ENCODE data around the gene VSIG8. TPM values are rescaled to one million over a fixed set of nuclear protein-coding genes. Genes with fewer than 3 reads are reported as not detected.

Gene VSIG8
- total RNA-seq, 1 experiment from 2014 or later, result not detected

DNA sequence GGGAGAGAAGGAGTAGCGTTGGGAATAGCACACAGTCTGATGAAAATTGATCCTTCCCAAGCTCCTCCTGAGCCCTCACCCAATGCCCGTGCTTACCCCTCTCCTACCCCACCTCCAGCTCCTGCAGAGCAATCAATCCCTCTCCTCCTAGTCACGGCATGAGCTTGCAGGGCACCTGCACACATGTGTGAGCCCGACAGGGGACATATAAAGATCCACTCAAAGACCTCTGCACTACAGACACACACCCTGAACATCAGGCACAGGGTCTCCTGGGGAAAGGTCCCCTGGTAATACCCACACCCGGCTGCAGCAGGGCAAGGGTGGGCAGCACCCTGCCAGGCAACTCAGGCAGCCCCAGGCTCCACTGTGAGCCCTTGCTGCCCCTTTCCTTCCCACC, 426 bp downstream of the VSIG8 start:
- H3K9me3 ChIP-seq (ENCODE audit: low read depth, low read length, poor library complexity, severe bottlenecking), result no peaks in the 10 kb centered on the region
- no peak overlapping the region for H3K27ac ChIP-seq (ENCODE audit: low read depth, low read length, poor library complexity, severe bottlenecking)
- DNase-seq (ENCODE audit: low spot score), result no peak
- ChIA-PET CTCF (no interaction called here), POLR2A (ENCODE audit: low non-redundant PET) (no interaction called here)
- BruUV-seq (replicated peaks), result no TSS peak
- H3K4me1 ChIP-seq (ENCODE audit: insufficient read depth, low read length, poor library complexity, severe bottlenecking), result no peaks in the 10 kb centered on the region
- no peaks in the 10 kb centered on the region for H3K27me3 ChIP-seq (replicated peaks; ENCODE audit: insufficient read depth, low read depth, low read length, poor library complexity)
- intact Hi-C loops (cut with micrococcal nuclease; ENCODE audit: unreplicated experiment), result no loop called here
- H3K4me3 ChIP-seq (ENCODE audit: low read depth, low read length, poor library complexity, severe bottlenecking), result no peak overlapping the region
- no peak for TF ChIP-seq EZH2 (IDR thresholded peaks at IDR 0.05; ENCODE audit: borderline replicate concordance, low read depth, low read length, poor library complexity, severe bottlenecking)
- TF ChIP-seq, protein P1, sequence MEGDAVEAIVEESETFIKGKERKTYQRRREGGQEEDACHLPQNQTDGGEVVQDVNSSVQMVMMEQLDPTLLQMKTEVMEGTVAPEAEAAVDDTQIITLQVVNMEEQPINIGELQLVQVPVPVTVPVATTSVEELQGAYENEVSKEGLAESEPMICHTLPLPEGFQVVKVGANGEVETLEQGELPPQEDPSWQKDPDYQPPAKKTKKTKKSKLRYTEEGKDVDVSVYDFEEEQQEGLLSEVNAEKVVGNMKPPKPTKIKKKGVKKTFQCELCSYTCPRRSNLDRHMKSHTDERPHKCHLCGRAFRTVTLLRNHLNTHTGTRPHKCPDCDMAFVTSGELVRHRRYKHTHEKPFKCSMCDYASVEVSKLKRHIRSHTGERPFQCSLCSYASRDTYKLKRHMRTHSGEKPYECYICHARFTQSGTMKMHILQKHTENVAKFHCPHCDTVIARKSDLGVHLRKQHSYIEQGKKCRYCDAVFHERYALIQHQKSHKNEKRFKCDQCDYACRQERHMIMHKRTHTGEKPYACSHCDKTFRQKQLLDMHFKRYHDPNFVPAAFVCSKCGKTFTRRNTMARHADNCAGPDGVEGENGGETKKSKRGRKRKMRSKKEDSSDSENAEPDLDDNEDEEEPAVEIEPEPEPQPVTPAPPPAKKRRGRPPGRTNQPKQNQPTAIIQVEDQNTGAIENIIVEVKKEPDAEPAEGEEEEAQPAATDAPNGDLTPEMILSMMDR (conservative IDR thresholded peaks at IDR 0.05; ENCODE audit: low read depth, low read length), result no peak
- H3K36me3 ChIP-seq (ENCODE audit: insufficient read depth, low read length, poor library complexity, severe bottlenecking), result no peaks in the 10 kb centered on the region

DNA sequence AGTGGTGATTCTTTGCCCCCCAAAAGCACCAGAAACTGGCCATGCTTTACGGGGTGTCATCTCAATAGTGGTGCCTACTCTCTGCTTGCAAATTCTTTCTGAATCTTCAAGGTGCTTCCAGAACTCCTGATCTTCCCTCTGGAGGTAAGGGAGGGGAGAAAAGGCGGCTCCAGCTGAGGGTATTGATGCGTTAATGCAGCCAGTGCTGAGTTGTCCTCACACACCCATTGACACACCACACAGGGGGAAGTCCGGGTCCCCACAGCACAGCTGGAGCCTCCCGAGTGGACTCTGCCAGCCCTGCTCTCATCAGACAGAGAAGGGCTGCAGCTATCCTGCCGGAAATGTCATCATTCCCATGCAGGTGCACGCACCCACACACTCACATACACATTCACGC, 1.2 kb downstream of the VSIG8 start:
- Histone ChIP-seq H3K27me3 (replicated peaks; ENCODE audit: insufficient read depth, low read depth, low read length, poor library complexity) (no peaks in the 10 kb centered on the region), H3K9me3 (ENCODE audit: low read depth, low read length, poor library complexity, severe bottlenecking) (no peaks in the 10 kb centered on the region), H3K4me3 (ENCODE audit: low read depth, low read length, poor library complexity, severe bottlenecking) (no peak overlapping the region), H3K27ac (ENCODE audit: low read depth, low read length, poor library complexity, severe bottlenecking) (no peak overlapping the region), H3K36me3 (ENCODE audit: insufficient read depth, low read length, poor library complexity, severe bottlenecking) (no peaks in the 10 kb centered on the region), H3K4me1 (ENCODE audit: insufficient read depth, low read length, poor library complexity, severe bottlenecking) (no peaks in the 10 kb centered on the region)
- intact Hi-C loops (cut with micrococcal nuclease; ENCODE audit: unreplicated experiment), result no loop called here
- ChIA-PET POLR2A (ENCODE audit: low non-redundant PET) (no interaction called here), CTCF (no interaction called here)
- DNase-seq (ENCODE audit: low spot score), result no peak
- no TSS peak for BruUV-seq (replicated peaks)
- TF ChIP-seq, protein P1 (conservative IDR thresholded peaks at IDR 0.05; ENCODE audit: low read depth, low read length), result no peak
- no peak for TF ChIP-seq EZH2 (IDR thresholded peaks at IDR 0.05; ENCODE audit: borderline replicate concordance, low read depth, low read length, poor library complexity, severe bottlenecking)

DNA sequence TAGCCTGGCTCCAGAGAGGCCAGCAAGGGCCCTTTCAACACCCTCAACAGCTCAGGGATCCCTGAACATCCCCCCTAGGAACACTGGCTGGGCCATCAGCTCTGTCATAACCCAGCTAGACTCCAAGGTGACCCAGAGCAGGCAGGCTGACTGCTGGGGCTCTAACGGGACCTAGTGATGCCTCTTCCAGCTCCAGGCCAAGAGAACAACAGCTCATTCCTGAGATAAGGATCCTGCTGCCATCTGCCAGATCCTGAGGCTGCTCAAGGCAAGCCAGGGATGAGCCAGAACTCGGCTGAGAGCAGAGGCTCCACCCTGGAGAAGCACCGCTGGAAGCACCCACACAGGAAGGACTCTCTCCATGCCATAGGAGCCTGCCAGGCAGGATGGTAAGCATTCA, 2.0 kb downstream of the VSIG8 start:
- Histone ChIP-seq H3K4me3 (ENCODE audit: low read depth, low read length, poor library complexity, severe bottlenecking) (no peak overlapping the region), H3K27me3 (replicated peaks; ENCODE audit: insufficient read depth, low read depth, low read length, poor library complexity) (no peaks in the 10 kb centered on the region), H3K36me3 (ENCODE audit: insufficient read depth, low read length, poor library complexity, severe bottlenecking) (no peaks in the 10 kb centered on the region), H3K27ac (ENCODE audit: low read depth, low read length, poor library complexity, severe bottlenecking) (no peak overlapping the region), H3K4me1 (ENCODE audit: insufficient read depth, low read length, poor library complexity, severe bottlenecking) (no peaks in the 10 kb centered on the region), H3K9me3 (ENCODE audit: low read depth, low read length, poor library complexity, severe bottlenecking) (no peaks in the 10 kb centered on the region)
- DNase-seq (ENCODE audit: low spot score), result no peak
- ChIA-PET POLR2A (ENCODE audit: low non-redundant PET) (no interaction called here), CTCF (no interaction called here)
- no TSS peak for BruUV-seq (replicated peaks)
- intact Hi-C loops (cut with micrococcal nuclease; ENCODE audit: unreplicated experiment), result no loop called here
- TF ChIP-seq, protein P1 (conservative IDR thresholded peaks at IDR 0.05; ENCODE audit: low read depth, low read length), result no peak
- no peak for TF ChIP-seq EZH2 (IDR thresholded peaks at IDR 0.05; ENCODE audit: borderline replicate concordance, low read depth, low read length, poor library complexity, severe bottlenecking)

All from A673 (cell line).